HG03442 (cell line): Measurements from ENCODE around the gene FGFBP2.

Experiments
- ATAC-seq: cut with Tn5 transposase; IDR thresholded peaks from one replicate; pipeline ENCODE4 v1.9.1; 2021; ENCODE audit warnings: mild to moderate bottlenecking, moderate library complexity; ENCODE audit not compliant: unreplicated experiment

FGFBP2 gene

GRCh38 chr4:15968551-15969300, 5.8 kb upstream of the FGFBP2 start:
- no peak for ATAC-seq

- ATAC-seq = no peak
Measured at GRCh38 chr4:15965325-15965724, 2.4 kb upstream of the FGFBP2 start.

GRCh38 chr4:15964159-15964558, 1.2 kb upstream of the FGFBP2 start:
- ATAC-seq = no peak

DNA sequence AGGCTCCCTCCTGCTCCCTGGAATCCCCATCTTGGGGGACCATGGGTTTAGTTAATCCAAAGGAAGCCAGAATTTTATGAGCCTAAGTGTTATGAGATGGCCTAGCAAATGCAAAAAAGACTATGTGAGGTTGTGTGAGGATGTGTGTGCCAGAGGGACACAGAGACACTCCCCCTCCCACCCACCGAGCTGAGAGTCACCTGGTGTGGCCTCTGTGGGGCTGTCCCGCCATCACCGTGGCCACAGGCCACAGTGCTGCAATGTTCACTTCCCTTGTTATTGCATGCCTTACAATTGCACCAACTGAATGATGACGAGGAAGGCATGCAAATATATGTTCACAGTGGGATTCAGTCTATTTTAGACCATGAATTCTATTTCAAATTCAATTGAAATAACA, 601 bp upstream of the FGFBP2 start:
- peak; percentile 84 for ATAC-seq

- no peak for ATAC-seq
Measured at GRCh38 chr4:15961781-15962510, 1.0 kb downstream of the FGFBP2 start.

DNA sequence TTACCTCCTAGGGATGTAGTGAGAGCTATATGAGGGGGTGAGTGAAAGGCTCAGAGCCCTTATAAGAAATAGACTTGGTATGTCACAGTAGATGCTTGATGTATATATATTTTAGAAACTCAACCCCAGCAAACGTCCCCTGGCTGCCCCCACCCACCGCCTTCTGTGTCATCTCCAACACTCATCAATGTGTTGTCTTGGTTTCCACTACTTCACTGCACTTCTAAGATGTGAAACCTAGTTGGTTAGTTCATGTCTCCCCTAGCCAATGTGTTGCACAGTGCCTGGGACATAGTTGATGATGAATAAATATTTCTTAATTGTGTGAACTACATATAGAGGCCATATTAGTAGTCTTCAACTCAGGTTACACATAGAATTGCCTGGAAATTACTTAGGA, 4.4 kb downstream of the FGFBP2 start:
- ATAC-seq = no peak

GRCh38 chr4:15956179-15956850, 6.7 kb downstream of the FGFBP2 start:
- ATAC-seq = peak; percentile 89

DNA sequence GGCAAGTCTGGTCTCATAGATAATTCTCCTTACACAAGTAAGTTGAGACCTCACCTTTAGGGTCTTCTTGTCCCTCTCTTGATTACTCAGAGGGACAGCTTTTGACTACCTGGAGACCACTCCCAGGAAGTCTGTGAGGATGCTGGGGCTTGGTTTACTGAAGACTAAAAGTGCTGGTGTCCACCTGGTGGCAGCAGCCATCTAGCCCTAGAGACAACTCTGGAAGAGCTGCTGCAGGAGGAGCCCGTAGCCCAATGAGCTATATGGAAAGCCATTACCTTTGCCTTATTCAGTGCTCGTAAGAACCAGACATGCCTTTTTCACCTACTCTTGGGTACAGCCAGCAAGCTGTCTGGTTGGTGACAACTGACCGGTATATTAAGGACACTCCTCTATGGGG, 7.3 kb downstream of the FGFBP2 start:
- ATAC-seq = no peak

DNA sequence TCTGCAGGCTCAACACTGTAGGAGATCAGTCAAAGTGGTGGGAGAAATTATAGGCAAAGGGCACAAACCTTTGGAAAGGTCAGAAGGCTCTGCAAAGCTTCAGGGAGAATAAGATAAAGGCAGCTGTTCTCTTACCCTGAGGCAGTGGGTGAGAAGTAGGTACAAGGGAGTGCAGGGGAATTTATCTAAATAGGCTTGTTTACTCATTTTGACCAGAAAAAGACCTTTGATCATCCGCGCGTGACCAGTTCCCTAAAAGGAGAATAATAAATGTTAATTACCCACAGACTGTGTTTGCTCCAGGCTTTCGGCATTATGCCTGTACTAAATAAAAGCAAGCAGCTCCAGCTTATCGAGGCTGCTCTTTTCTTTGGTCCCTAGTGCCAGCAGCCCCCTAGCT, 9.3 kb downstream of the FGFBP2 start:
- ATAC-seq = no peak

- no peak for ATAC-seq
Measured at GRCh38 chr4:15951781-15952180, 11.2 kb downstream of the FGFBP2 start.

GRCh38 chr4:15948826-15949225, 14.1 kb downstream of the FGFBP2 start:
- no peak for ATAC-seq

DNA sequence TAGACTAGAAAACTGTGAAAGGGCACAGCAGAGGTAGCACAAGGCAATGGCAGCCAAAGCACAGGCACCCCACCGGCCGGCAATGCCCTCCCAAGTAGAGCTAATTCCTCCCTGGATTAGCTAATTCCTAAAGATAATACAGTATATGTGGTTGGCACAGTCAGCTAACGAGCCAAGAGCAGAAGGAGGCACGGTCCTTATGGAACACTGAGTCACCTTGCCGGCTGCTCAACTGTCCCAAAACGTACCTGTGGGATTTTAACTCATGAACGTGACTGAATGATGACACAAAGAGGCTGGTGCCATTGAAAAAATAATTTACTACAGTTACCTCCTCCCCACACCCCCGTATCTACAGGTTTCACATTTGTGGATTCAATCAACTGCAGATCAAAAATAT, 15.3 kb downstream of the FGFBP2 start:
- no peak for ATAC-seq

DNA sequence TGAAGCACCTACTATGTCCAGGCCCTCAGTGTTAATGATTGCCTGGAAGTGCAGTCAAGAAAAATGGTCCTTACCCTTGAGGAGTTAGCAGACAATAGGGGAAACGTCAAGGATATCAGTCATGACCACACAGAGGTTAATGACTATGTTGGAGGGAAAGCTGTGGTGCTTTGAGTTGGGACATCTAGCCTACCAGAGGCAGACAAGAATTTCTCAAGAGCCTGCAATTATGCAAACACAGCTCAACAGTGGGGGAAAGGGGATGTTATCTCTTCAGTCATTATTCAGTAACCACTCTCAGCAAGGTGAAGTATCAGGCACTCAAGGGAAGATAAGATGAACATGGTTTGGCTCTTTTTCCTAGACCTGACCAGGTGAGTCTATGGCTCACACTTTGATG, 17.5 kb downstream of the FGFBP2 start:
- ATAC-seq = no peak

GRCh38 chr4:15944895-15945294, 18.1 kb downstream of the FGFBP2 start:
- ATAC-seq = no peak

- no peak for ATAC-seq
Measured at GRCh38 chr4:15942283-15942682, 20.7 kb downstream of the FGFBP2 start.

GRCh38 chr4:15938640-15939039, 24.3 kb downstream of the FGFBP2 start, which contains the start of gene FGFBP1:
TSS of gene FGFBP1 (minus strand) at chr4:15938740. CDS start at chr4:15936632, 2,108 bp downstream.
- ATAC-seq = no peak

DNA sequence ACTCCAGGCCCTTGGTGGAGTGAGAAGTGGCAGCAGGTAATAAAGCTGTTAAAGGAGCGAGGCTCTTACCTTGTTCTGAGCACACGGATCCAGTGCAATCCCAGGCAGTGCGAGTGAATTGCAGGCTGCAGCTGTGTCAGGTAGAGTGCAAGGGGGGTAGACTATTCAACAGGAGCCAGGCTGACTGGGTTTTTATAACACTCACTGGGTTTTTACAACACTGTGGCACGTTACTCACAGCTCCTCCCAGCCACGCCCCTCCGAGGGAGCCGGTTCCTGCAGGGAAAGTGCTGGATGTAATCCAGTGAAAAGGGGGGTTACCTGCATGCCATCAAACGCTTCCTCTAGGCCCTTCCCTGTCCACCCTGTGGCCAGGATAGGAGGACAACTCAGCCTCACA, 24.8 kb downstream of the FGFBP2 start:
- no peak for ATAC-seq

DNA sequence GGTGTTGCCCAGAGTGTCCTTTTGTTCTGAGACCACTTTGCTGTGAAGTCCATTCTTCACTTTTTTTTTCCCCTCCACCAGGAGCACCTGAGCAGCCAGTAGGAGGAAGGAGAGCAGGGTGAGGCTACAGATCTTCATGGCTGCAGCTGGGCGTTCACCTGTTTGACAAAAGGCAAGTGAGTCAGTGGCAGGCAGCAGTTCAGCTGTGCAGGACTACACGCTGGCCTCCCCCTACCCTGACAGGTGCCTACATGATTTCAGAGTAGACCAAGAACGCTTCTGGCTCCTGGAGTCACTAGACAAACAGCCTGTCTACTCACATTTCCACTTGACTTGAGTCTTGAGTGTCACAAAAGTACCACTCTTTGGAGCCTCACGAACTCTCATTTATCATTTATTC, 26.5 kb downstream of the FGFBP2 start:
- ATAC-seq = no peak

- no peak for ATAC-seq
Measured at GRCh38 chr4:15935504-15936402, 27.2 kb downstream of the FGFBP2 start.

- no peak for ATAC-seq
Measured at GRCh38 chr4:15934259-15934658, 28.7 kb downstream of the FGFBP2 start.
